SK-N-SH (cell line): ENCODE data around the gene ZFAND4. TPM values are rescaled to one million over a fixed set of nuclear protein-coding genes. Genes with fewer than 3 reads are reported as not detected.
A peak's percentile ranks its signal among the peaks of the same experiment; 100 is the strongest.

Experiments
- CTCF ChIA-PET: fragments of 300-600, 350-600 bp; formaldehyde crosslinking; extraction: SDS; loops from one replicate; lab custom pipeline; 2021; lab: Yijun Ruan, JAX
- POLR2A ChIA-PET: fragments of 350-600 bp; sonication (Branson Sonifier 250); formaldehyde crosslinking; extraction: SDS; loops from one replicate; lab custom pipeline; 2020; ENCODE audit warnings: antibody characterized with exemption, inconsistent platforms; lab: Yijun Ruan, JAX
- DNase-seq: peaks from one replicate; pipeline ENCODE4 v3.0.0; 2012
- H2AFZ ChIP-seq: fragments of 200-600 bp; sonication (generic); 2 replicates; pipeline ENCODE4 v1.8.1; 2016; ENCODE audit warnings: antibody characterized with exemption, mild to moderate bottlenecking, low read depth
- H3F3A ChIP-seq: fragments of 200-600 bp; sonication (generic); replicated peaks from 2 replicates; pipeline ENCODE3; 2016; ENCODE audit warnings: antibody characterized with exemption, mild to moderate bottlenecking; ENCODE audit not compliant: insufficient read depth
- H3K27ac ChIP-seq, 2 experiments: fragments of 200-500 bp in 1 of 2; fragments of 200-600 bp in 1 of 2; sonication (Bioruptor generic) in 1 of 2; sonication (generic), shearing (Covaris generic) in 1 of 2; 2 replicates each; pipeline versions ENCODE4 v1.5.1 to v1.6.1; 2014 to 2016; ENCODE audit warnings: low read depth in 2 of 2, inconsistent platforms in 1 of 2, low read length in 1 of 2, mild to moderate bottlenecking in 1 of 2, mixed read lengths in 1 of 2
- H3K27me3 ChIP-seq: fragments of 200-600 bp; sonication (generic), shearing (Covaris generic); 2 replicates; pipeline ENCODE4 v1.6.1; 2016; ENCODE audit warnings: mixed run types; ENCODE audit not compliant: insufficient read depth
- H3K36me3 ChIP-seq, 2 experiments: fragments of 200-500 bp in 1 of 2; fragments of 200-600 bp in 1 of 2; sonication (Bioruptor generic) in 1 of 2; sonication (generic) in 1 of 2; replicated peaks in 1 of 2; 2 replicates each; pipeline versions ENCODE3 to v1.5.1; 2014 to 2016; ENCODE audit warnings: low read length in 1 of 2, mild to moderate bottlenecking in 1 of 2; ENCODE audit not compliant: insufficient read depth in 2 of 2, control insufficient read depth in 1 of 2
- H3K4me1 ChIP-seq, 2 experiments: fragments of 200-500 bp in 1 of 2; fragments of 200-600 bp in 1 of 2; sonication (Bioruptor generic) in 1 of 2; sonication (generic), shearing (Covaris generic) in 1 of 2; 2 replicates each; pipeline versions ENCODE4 v1.5.1 to v1.6.1; 2014 to 2016; ENCODE audit warnings: low read depth in 1 of 2, low read length in 1 of 2, mixed run types in 1 of 2; ENCODE audit not compliant: insufficient read depth in 2 of 2, control insufficient read depth in 1 of 2
- H3K4me2 ChIP-seq: fragments of 200-600 bp; sonication (generic), shearing (Covaris generic); 2 replicates; pipeline ENCODE4 v1.6.1; 2017; ENCODE audit warnings: mixed run types
- H3K4me3 ChIP-seq, 2 experiments: fragments of 200-500 bp in 1 of 2; fragments of 200-600 bp in 1 of 2; sonication (Bioruptor generic) in 1 of 2; sonication (generic), shearing (Covaris generic) in 1 of 2; 2 replicates each; pipeline versions ENCODE4 v1.5.1 to v1.8.1; 2014 to 2016; ENCODE audit warnings: low read depth in 2 of 2, inconsistent platforms in 1 of 2, low read length in 1 of 2, mild to moderate bottlenecking in 1 of 2, mixed read lengths in 1 of 2, moderate library complexity in 1 of 2
- H3K79me2 ChIP-seq: fragments of 200-600 bp; sonication (generic); 2 replicates; pipeline ENCODE4 v1.8.1; 2017; ENCODE audit warnings: mild to moderate bottlenecking; ENCODE audit not compliant: insufficient read depth
- H3K9ac ChIP-seq: fragments of 200-600 bp; sonication (generic); 2 replicates; pipeline ENCODE4 v1.6.1; 2017; ENCODE audit warnings: mixed run types
- H3K9me2 ChIP-seq: fragments of 200-600 bp; sonication (generic); 2 replicates; pipeline ENCODE4 v1.6.1; 2017; ENCODE audit warnings: mixed run types
- H3K9me3 ChIP-seq: fragments of 200-600 bp; sonication (generic); 2 replicates; pipeline ENCODE4 v1.6.1; 2017; ENCODE audit warnings: mixed run types, mild to moderate bottlenecking, moderate library complexity
- H4K20me1 ChIP-seq: fragments of 200-600 bp; sonication (generic); 2 replicates; pipeline ENCODE4 v1.6.1; 2017; ENCODE audit warnings: mild to moderate bottlenecking, mixed run types; ENCODE audit not compliant: insufficient read depth
- EP300 ChIP-seq, 2 experiments: IDR thresholded peaks; 2 replicates each; pipeline versions ENCODE4 v1.4.0 to v1.6.1; 2012; ENCODE audit warnings: borderline replicate concordance in 1 of 2, low read depth in 1 of 2, low read length in 1 of 2
- FOSL2 ChIP-seq: IDR thresholded peaks from 2 replicates; pipeline ENCODE4 v1.4.0; 2012; ENCODE audit warnings: low read depth, mild to moderate bottlenecking, moderate library complexity, borderline replicate concordance
- FOXJ3 ChIP-seq: sonication (generic); formaldehyde crosslinking; IDR thresholded peaks from 2 replicates; pipeline ENCODE4 v1.5.1; 2020; ENCODE audit warnings: mild to moderate bottlenecking, missing genetic modification reagents
- GABPA ChIP-seq: IDR thresholded peaks from 2 replicates; pipeline ENCODE4 v1.4.0; 2012; ENCODE audit warnings: low read depth, mild to moderate bottlenecking
- POLR2AphosphoS5 ChIP-seq: IDR thresholded peaks from 2 replicates; pipeline ENCODE4 v1.6.1; 2012; ENCODE audit warnings: low read depth, low read length
- RAD21 ChIP-seq: IDR thresholded peaks from 2 replicates; pipeline ENCODE4 v1.6.1; 2012; ENCODE audit warnings: mild to moderate bottlenecking, low read length
- RFX5 ChIP-seq: IDR thresholded peaks from 2 replicates; pipeline ENCODE4 v1.6.1; 2012; ENCODE audit warnings: mild to moderate bottlenecking, improper control_type of control experiment, low read length
- SIN3A ChIP-seq: IDR thresholded peaks from 2 replicates; pipeline ENCODE4 v1.6.1; 2012; ENCODE audit warnings: low read depth, mild to moderate bottlenecking, low read length, moderate library complexity, borderline replicate concordance
- TCF12 ChIP-seq: IDR thresholded peaks from 2 replicates; pipeline ENCODE4 v1.4.0; 2012
- TEAD4 ChIP-seq: IDR thresholded peaks from 2 replicates; pipeline ENCODE4 v1.4.0; 2012; ENCODE audit warnings: mild to moderate bottlenecking, borderline replicate concordance; ENCODE audit not compliant: insufficient read depth
- YY1 ChIP-seq: IDR thresholded peaks from 2 replicates; pipeline ENCODE4 v1.4.0; 2012; ENCODE audit warnings: low read depth, mild to moderate bottlenecking
- WGBS: methylation state at CpG from one replicate; pipeline ENCODE4 v1.1.6; 2017; ENCODE audit warnings: low lambda C conversion rate; 5-methylcytosine and 5-hydroxymethylcytosine counted together
- polyA plus RNA-seq, 3 experiments: library from polyadenylated mRNA; depleted of rRNA; stranded (reverse); fragments of >200 nt; gene quantifications; 2 replicates each; pipeline ENCODE4 v1.2.3, GENCODE V29; 2012
- TF ChIP-seq, protein P1 (sequence below): IDR thresholded peaks from 2 replicates; pipeline ENCODE4 v1.4.0; 2012; ENCODE audit warnings: low read depth, borderline replicate concordance
- TF ChIP-seq, protein P2 (sequence below): IDR thresholded peaks from 2 replicates; pipeline ENCODE4 v1.4.0; 2012; ENCODE audit warnings: low read depth
- TF ChIP-seq, protein P3 (sequence below): IDR thresholded peaks from 2 replicates; pipeline ENCODE4 v1.4.0; 2012; ENCODE audit warnings: low read depth, borderline replicate concordance
- TF ChIP-seq, protein P4 (sequence below): fragments of 150-350 bp; IDR thresholded peaks from 2 replicates; pipeline ENCODE4 v1.6.1; 2016; ENCODE audit warnings: mild to moderate bottlenecking, low read depth, low read length

The ZFAND4 gene
- polyA plus RNA-seq, 1 of the 3 experiments (the other 2 are of a cell fraction) = 2.0 TPM

DNA sequence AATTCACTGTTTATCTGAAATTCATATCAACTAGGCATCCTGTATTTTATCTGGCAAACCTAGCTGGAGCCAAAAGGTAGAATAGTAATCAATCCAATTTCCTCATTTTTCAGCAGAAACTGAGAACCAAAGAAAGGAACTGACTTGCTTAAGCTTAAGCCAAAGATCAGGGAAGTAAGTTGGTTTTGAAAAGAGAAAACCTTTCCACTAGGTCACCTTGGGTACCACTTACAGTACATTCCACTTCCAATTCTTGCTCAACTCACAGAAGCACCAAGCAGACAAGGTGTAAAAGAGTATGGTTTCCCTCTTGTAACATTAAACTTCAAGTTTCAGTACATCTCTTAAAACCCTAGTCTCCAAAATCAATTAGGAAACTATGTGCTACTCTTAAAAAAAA, 79.6 kb downstream of the ZFAND4 start:
- POLR2A ChIA-PET = no interaction called here
- TF ChIP-seq, protein P1, sequence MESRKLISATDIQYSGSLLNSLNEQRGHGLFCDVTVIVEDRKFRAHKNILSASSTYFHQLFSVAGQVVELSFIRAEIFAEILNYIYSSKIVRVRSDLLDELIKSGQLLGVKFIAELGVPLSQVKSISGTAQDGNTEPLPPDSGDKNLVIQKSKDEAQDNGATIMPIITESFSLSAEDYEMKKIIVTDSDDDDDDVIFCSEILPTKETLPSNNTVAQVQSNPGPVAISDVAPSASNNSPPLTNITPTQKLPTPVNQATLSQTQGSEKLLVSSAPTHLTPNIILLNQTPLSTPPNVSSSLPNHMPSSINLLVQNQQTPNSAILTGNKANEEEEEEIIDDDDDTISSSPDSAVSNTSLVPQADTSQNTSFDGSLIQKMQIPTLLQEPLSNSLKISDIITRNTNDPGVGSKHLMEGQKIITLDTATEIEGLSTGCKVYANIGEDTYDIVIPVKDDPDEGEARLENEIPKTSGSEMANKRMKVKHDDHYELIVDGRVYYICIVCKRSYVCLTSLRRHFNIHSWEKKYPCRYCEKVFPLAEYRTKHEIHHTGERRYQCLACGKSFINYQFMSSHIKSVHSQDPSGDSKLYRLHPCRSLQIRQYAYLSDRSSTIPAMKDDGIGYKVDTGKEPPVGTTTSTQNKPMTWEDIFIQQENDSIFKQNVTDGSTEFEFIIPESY = no peak
- TF ChIP-seq YY1 = no peak
- no peak for TF ChIP-seq GABPA
- TF ChIP-seq FOXJ3 (CRISPR knock-in tag) = no peak
- TF ChIP-seq RAD21 = no peak
- TF ChIP-seq, protein P2, sequence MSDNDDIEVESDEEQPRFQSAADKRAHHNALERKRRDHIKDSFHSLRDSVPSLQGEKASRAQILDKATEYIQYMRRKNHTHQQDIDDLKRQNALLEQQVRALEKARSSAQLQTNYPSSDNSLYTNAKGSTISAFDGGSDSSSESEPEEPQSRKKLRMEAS = no peak
- no peak for TF ChIP-seq POLR2AphosphoS5
- TF ChIP-seq, all 33 proteins: peak for 0
- peaks cover 0 to 7% of the 10 kb centered on the region in 2 experiments; a peak in 2 of 4 replicates for H3K4me1 ChIP-seq
- peak overlapping the region in 1 of 2 experiments; percentile 87; a peak in 3 of 4 replicates for H3K4me3 ChIP-seq
- no peak for DNase-seq
- no peak overlapping the region for H3K27ac ChIP-seq
- H3K9ac ChIP-seq = no peak overlapping the region
- no peaks in the 10 kb centered on the region for H4K20me1 ChIP-seq
- CTCF ChIA-PET = interaction anchor here (0.9 kb wide), 1 partner anchor 12 kb away, joined by 3 read pairs; no protein-coding TSS in a partner anchor
- peaks cover 0 to 8% of the 10 kb centered on the region in 2 experiments for H3K36me3 ChIP-seq
- H2AFZ ChIP-seq = no peak overlapping the region
- peaks cover 3% of the 10 kb centered on the region for H3F3A ChIP-seq
- no peaks in the 10 kb centered on the region for H3K27me3 ChIP-seq
- H3K9me2 ChIP-seq = no peaks in the 10 kb centered on the region
- H3K9me3 ChIP-seq = no peaks in the 10 kb centered on the region
- peaks cover 35% of the 10 kb centered on the region for H3K79me2 ChIP-seq
- peak overlapping the region; percentile 80 for H3K4me2 ChIP-seq

DNA sequence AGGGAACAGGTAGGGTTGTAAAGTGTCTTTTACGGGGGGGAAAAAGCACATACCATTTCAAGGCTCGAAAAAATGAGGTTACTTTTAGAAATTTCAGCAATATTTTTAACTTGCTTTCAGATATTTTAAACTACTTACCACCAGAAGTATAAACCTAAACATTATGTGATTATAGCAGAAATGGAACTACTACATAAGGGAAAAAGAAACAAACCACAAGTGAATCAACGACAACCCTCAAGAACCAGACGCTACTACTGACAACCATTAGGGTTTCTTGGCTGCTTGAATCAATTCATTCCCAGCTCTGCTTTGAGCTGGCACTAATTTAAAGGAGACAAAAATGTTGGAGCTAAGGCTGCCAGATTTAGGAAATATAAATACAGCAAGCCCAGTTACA, 80.1 kb downstream of the ZFAND4 start:
- H3K27me3 ChIP-seq = no peaks in the 10 kb centered on the region
- H3K4me1 ChIP-seq = peaks cover 0 to 7% of the 10 kb centered on the region in 2 experiments; a peak in 2 of 4 replicates
- H3K4me2 ChIP-seq = no peak overlapping the region

More for the DNA sequence above, 80.1 kb downstream of the ZFAND4 start:
- 89% methylated on average over 4 of the region's 4 CpGs for WGBS
- no peak for DNase-seq
- H3K9me2 ChIP-seq = no peaks in the 10 kb centered on the region
- TF ChIP-seq, protein P3, sequence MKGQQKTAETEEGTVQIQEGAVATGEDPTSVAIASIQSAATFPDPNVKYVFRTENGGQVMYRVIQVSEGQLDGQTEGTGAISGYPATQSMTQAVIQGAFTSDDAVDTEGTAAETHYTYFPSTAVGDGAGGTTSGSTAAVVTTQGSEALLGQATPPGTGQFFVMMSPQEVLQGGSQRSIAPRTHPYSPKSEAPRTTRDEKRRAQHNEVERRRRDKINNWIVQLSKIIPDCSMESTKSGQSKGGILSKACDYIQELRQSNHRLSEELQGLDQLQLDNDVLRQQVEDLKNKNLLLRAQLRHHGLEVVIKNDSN = no peak
- TF ChIP-seq, protein P4, sequence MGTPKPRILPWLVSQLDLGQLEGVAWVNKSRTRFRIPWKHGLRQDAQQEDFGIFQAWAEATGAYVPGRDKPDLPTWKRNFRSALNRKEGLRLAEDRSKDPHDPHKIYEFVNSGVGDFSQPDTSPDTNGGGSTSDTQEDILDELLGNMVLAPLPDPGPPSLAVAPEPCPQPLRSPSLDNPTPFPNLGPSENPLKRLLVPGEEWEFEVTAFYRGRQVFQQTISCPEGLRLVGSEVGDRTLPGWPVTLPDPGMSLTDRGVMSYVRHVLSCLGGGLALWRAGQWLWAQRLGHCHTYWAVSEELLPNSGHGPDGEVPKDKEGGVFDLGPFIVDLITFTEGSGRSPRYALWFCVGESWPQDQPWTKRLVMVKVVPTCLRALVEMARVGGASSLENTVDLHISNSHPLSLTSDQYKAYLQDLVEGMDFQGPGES = no peak
- TF ChIP-seq RFX5 (no peak), TEAD4 (no peak), SIN3A (no peak), FOSL2 (no peak), TCF12 (no peak), EP300 (IDR thresholded peaks at IDR 0.05; ENCODE audit: borderline replicate concordance in 1 of 2, low read depth in 1 of 2, low read length in 1 of 2) (no peak)
- TF ChIP-seq, protein P1 = no peak
- no peaks in the 10 kb centered on the region for H4K20me1 ChIP-seq
- H3K9me3 ChIP-seq = no peaks in the 10 kb centered on the region
- H3K4me3 ChIP-seq = no peak overlapping the region
- H3K79me2 ChIP-seq = peaks cover 40% of the 10 kb centered on the region
- ChIA-PET CTCF (interaction anchor here (0.9 kb wide), 1 partner anchor 11 kb away, joined by 3 read pairs; no protein-coding TSS in a partner anchor), POLR2A (no interaction called here)
- no peak overlapping the region for H3K9ac ChIP-seq
- H3K27ac ChIP-seq = no peak overlapping the region
- peaks cover 0 to 8% of the 10 kb centered on the region in 2 experiments for H3K36me3 ChIP-seq
- H3F3A ChIP-seq = peaks cover 3% of the 10 kb centered on the region
- no peak overlapping the region for H2AFZ ChIP-seq
